ENCODE measurements around the gene ATP6V1B1. TPM values are rescaled to one million over a fixed set of nuclear protein-coding genes. Genes with fewer than 3 reads are reported as not detected.

The ATP6V1B1 gene
- total and polyA plus RNA-seq, 7 donors: 0.10 to 0.70 (median 0.38) TPM; not detected in 2

GRCh38 chr2:70897977-70898226 is 37.8 kb upstream of the ATP6V1B1 start:
- ATAC-seq: no peak
- no peaks in the 10 kb centered on the region for H3K9me3 ChIP-seq
- WGBS, 3 donors: 12 to 17% (median 16%) methylated on average over 5 of the region's 5 CpGs
- peaks cover 0 to 76% (median 24%) of the 10 kb centered on the region in 3 donors for H3K27me3 ChIP-seq (ENCODE audit: insufficient read depth in 3 of 3, low read length in 2 of 3)
- intact Hi-C loops (cut with DNase I): no loop called here
- no peak overlapping the region for H3K27ac ChIP-seq
- H3K4me3 ChIP-seq: peak overlapping the region; percentile 80
- H3K36me3 ChIP-seq (ENCODE audit: insufficient read depth in 1 of 2, low read depth in 1 of 2): no peaks in the 10 kb centered on the region
- no peak for DNase-seq
- TF ChIP-seq CTCF (IDR thresholded peaks at IDR 0.05): no peak
- peaks cover 14% of the 10 kb centered on the region for H3K4me1 ChIP-seq

- Histone ChIP-seq H3K36me3 (ENCODE audit: insufficient read depth in 1 of 2, low read depth in 1 of 2) (no peaks in the 10 kb centered on the region), H3K27ac (no peak overlapping the region), H3K4me1 (peaks cover 14% of the 10 kb centered on the region), H3K9me3 (no peaks in the 10 kb centered on the region), H3K4me3 (peak overlapping the region; percentile 80), H3K27me3 (ENCODE audit: insufficient read depth in 3 of 3, low read length in 2 of 3) (peaks cover 0 to 76% (median 24%) of the 10 kb centered on the region in 3 donors)
- intact Hi-C loops (cut with DNase I): no loop called here
- WGBS, 3 donors: 38 to 39% (median 39%) methylated on average over 16 of the region's 16 CpGs
- ATAC-seq (no peak), DNase-seq (no peak)
- TF ChIP-seq CTCF (IDR thresholded peaks at IDR 0.05): no peak
Measured at GRCh38 chr2:70898363-70899240, 37.1 kb upstream of the ATP6V1B1 start.

GRCh38 chr2:70901227-70902066 is 34.3 kb upstream of the ATP6V1B1 start:
- H3K27me3 ChIP-seq (ENCODE audit: insufficient read depth in 3 of 3, low read length in 2 of 3): peaks cover 0 to 83% (median 24%) of the 10 kb centered on the region in 3 donors
- DNase-seq: no peak
- no peak overlapping the region for H3K27ac ChIP-seq
- intact Hi-C loops (cut with DNase I): no loop called here
- ATAC-seq: peak; percentile 36 to 53 (median 46)
- H3K4me1 ChIP-seq: peaks cover 14% of the 10 kb centered on the region
- WGBS, 3 donors: 3 to 6% (median 6%) methylated on average over 65 to 79 of the region's 79 CpGs
- H3K9me3 ChIP-seq: no peaks in the 10 kb centered on the region
- H3K36me3 ChIP-seq (ENCODE audit: insufficient read depth in 1 of 2, low read depth in 1 of 2): no peaks in the 10 kb centered on the region
- peak overlapping the region; percentile 80 for H3K4me3 ChIP-seq
- TF ChIP-seq CTCF (IDR thresholded peaks at IDR 0.05): no peak

DNA sequence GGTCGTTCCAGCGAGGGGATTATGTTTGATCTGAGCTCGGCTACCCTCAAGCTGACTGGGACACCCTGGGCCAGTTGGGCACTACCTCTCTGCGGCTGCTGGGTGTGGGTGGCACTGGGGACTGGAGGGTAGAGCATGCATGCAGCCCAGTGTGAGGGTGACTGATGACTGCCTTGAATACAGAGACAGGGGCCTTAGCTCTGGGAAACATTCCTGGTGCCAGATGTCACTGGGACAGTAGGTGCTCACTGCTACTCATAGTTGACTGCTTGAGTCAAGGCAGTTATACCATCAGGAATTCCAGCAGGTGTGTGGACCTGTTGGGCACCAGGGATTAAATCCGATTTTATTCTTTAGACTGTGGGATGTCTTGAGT is 33.6 kb upstream of the ATP6V1B1 start:
- Histone ChIP-seq H3K9me3 (no peaks in the 10 kb centered on the region), H3K4me3 (peak overlapping the region; percentile 80), H3K27ac (no peak overlapping the region), H3K4me1 (peaks cover 14% of the 10 kb centered on the region), H3K36me3 (ENCODE audit: insufficient read depth in 1 of 2, low read depth in 1 of 2) (no peaks in the 10 kb centered on the region), H3K27me3 (ENCODE audit: insufficient read depth in 3 of 3, low read length in 2 of 3) (peaks cover 0 to 82% (median 21%) of the 10 kb centered on the region in 3 donors)
- WGBS, 3 donors: 31 to 49% (median 39%) methylated on average over 5 of the region's 5 CpGs
- intact Hi-C loops (cut with DNase I): no loop called here
- no peak for TF ChIP-seq CTCF (IDR thresholded peaks at IDR 0.05)
- no peak for ATAC-seq
- no peak for DNase-seq

All from psoas muscle (tissue), 8 donors.